CD4-positive, alpha-beta memory T cell (primary cell): Measurements from ENCODE around the gene EGFL7. TPM values are rescaled to one million over a fixed set of nuclear protein-coding genes. Genes with fewer than 3 reads are reported as not detected.
A peak's percentile ranks its signal among the peaks of the same experiment; 100 is the strongest.

Experiments used
- CTCF ChIA-PET: fragments of 350-600 bp; sonication (Branson Sonifier 250); formaldehyde crosslinking; loops from one replicate; lab custom pipeline; 2021; ENCODE audit warnings: inconsistent platforms; ENCODE audit not compliant: partially characterized antibody; lab: Charles Lee
- POLR2A ChIA-PET: fragments of 350-600 bp; sonication (Branson Sonifier 250); formaldehyde crosslinking; loops from one replicate; lab custom pipeline; 2021; ENCODE audit not compliant: partially characterized antibody; lab: Charles Lee
- DNase-seq, 5 donors: peaks; one replicate each; pipeline versions ENCODE4 v3.0.0 to v3.0.0-alpha.2; 2020 to 2022; ENCODE audit warnings: mixed read lengths in 1 of 5
- H3K27ac ChIP-seq: one replicate; pipeline ENCODE4 v1.7.0; 2013; ENCODE audit warnings: low read depth, low read length
- H3K27me3 ChIP-seq: 2 replicates; pipeline ENCODE4 v1.7.0; 2013; ENCODE audit warnings: mild to moderate bottlenecking, low read length, moderate library complexity; ENCODE audit not compliant: insufficient read depth
- H3K36me3 ChIP-seq: 2 replicates; pipeline ENCODE4 v1.7.0; 2013; ENCODE audit warnings: mild to moderate bottlenecking, low read length, moderate library complexity; ENCODE audit not compliant: insufficient read depth
- H3K4me1 ChIP-seq: 2 replicates; pipeline ENCODE4 v1.7.0; 2013; ENCODE audit warnings: mild to moderate bottlenecking, low read length, moderate library complexity; ENCODE audit not compliant: insufficient read depth
- H3K4me3 ChIP-seq, 2 donors: one replicate each; pipeline ENCODE4 v1.7.0; 2013; ENCODE audit warnings: low read length in 2 of 2, mild to moderate bottlenecking in 1 of 2
- H3K9me3 ChIP-seq, 2 donors: one replicate each; pipeline ENCODE4 v1.7.0; 2013; ENCODE audit warnings: low read length in 2 of 2, control low read depth in 1 of 2; ENCODE audit not compliant: control insufficient read depth in 1 of 2
- H3K27ac Mint-ChIP-seq, 7 donors: one replicate each; pipeline ENCODE4 v1.8.0; 2020 to 2021; ENCODE audit warnings: mixed read lengths in 7 of 7, mild to moderate bottlenecking in 6 of 7, inconsistent platforms in 3 of 7, moderate library complexity in 3 of 7
- H3K27me3 Mint-ChIP-seq, 2 donors: one replicate each; pipeline ENCODE4 v1.8.0; 2020 to 2021; ENCODE audit warnings: mixed read lengths in 2 of 2
- H3K36me3 Mint-ChIP-seq, 2 donors: one replicate each; pipeline ENCODE4 v1.8.0; 2020 to 2021; ENCODE audit warnings: mixed read lengths in 2 of 2, inconsistent platforms in 1 of 2, mild to moderate bottlenecking in 1 of 2
- H3K4me1 Mint-ChIP-seq, 4 donors: one replicate each; pipeline ENCODE4 v1.8.0; 2020 to 2021; ENCODE audit warnings: mixed read lengths in 4 of 4, mild to moderate bottlenecking in 1 of 4
- H3K4me3 Mint-ChIP-seq, 8 donors: one replicate each; pipeline ENCODE4 v1.8.0; 2020 to 2021; ENCODE audit warnings: mixed read lengths in 8 of 8, mild to moderate bottlenecking in 7 of 8, moderate library complexity in 6 of 8, inconsistent platforms in 3 of 8
- H3K9me3 Mint-ChIP-seq, 8 donors: one replicate each; pipeline ENCODE4 v1.8.0; 2020 to 2021; ENCODE audit warnings: mixed read lengths in 8 of 8, mild to moderate bottlenecking in 5 of 8, inconsistent platforms in 3 of 8, moderate library complexity in 1 of 8
- intact Hi-C: fragments of 100-400 bp; cut with micrococcal nuclease; formaldehyde crosslinking; loops from one replicate; pipeline ENCODE4 v1.15.1; 2023
- polyA plus RNA-seq, 2 donors: library from polyadenylated mRNA; unstranded; fragments of 300-500 nt; fragmentation: Illumina TruSeq; gene quantifications; one replicate each; pipeline ENCODE4 v1.2.3, GENCODE V29; 2021
- total RNA-seq, 2 experiments: library from RNA; stranded (reverse); gene quantifications; one replicate each; pipeline ENCODE4 v1.2.3, GENCODE V29; 2021

EGFL7 gene
- total and polyA plus RNA-seq, 4 experiments from 2014 or later: 0.64 TPM; not detected in 3

DNA sequence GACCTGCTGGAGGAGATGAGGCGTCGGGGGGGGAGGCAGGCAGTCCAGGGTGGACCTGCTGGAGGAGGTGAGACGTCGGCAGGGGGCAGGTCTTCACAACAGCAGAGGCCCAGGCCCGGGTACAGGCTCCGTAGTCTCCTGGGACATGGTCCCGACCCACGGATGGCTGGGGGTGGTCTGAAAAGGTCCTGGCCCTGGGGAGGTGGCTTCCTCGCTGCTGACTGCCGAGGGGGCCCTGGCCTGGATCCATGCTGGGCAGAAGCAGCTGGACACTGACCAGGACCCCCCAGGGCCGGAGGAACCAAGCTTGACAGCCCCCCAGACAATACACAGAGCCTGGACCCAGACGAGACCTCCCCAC, 8.5 kb downstream of the EGFL7 start:
- Mint-ChIP-seq H3K27ac (no peak overlapping the region), H3K4me3 (no peak overlapping the region), H3K9me3 (no peaks in the 10 kb centered on the region), H3K4me1 (no peaks in the 10 kb centered on the region), H3K27me3 (peaks cover 2 to 3% of the 10 kb centered on the region in 2 donors), H3K36me3 (peaks cover 0 to 3% of the 10 kb centered on the region in 2 donors)
- ChIA-PET CTCF (interaction anchor here (0.6 to 2.2 kb wide), 6 partner anchors 40 to 325 kb away, joined by 3 to 6 read pairs (median 4); no protein-coding TSS in a partner anchor), POLR2A (interaction anchor here (1.4 to 1.6 kb wide), 2 partner anchors 15 to 57 kb away, joined by 4 to 8 read pairs; no protein-coding TSS in a partner anchor)
- Histone ChIP-seq H3K4me3 (no peak overlapping the region), H3K36me3 (no peaks in the 10 kb centered on the region), H3K27ac (no peak overlapping the region), H3K27me3 (no peaks in the 10 kb centered on the region), H3K4me1 (no peaks in the 10 kb centered on the region), H3K9me3 (no peaks in the 10 kb centered on the region)
- intact Hi-C loops: no loop called here
- no peak for DNase-seq

DNA sequence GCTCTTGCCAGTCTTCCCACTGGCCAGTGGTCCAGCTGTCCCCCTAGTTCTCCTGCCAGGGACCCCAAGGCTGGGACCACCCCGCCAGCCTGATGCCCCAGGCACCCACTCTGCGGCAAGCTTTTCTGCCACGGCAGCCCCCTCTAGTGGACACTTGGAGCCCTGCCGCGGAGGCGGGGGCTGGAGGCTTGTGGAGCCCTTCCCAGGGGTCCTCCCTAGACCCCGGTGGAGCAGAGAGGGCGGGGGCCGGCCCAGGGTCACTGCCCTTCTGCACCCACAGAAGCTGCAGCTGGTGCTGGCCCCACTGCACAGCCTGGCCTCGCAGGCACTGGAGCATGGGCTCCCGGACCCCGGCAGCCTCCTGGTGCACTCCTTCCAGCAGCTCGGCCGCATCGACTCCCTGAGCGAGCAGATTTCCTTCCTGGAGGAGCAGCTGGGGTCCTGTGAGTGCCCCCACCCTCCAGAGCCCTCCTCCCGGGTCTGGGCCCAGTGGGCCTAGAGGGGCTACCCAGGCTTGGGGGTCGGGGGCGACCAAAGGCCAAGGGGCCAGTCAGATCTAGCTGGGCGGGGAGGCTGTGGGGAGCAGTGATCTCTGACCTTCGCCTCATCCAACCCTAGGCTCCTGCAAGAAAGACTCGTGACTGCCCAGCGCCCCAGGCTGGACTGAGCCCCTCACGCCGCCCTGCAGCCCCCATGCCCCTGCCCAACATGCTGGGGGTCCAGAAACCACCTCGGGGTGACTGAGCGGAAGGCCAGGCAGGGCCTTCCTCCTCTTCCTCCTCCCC, 9.1 kb downstream of the EGFL7 start:
- Mint-ChIP-seq H3K9me3 (no peaks in the 10 kb centered on the region), H3K4me1 (no peaks in the 10 kb centered on the region), H3K4me3 (no peak overlapping the region), H3K27ac (no peak overlapping the region), H3K36me3 (peaks cover 0 to 3% of the 10 kb centered on the region in 2 donors), H3K27me3 (peaks cover 2 to 3% of the 10 kb centered on the region in 2 donors)
- no peaks in the 10 kb centered on the region for H3K27me3 ChIP-seq
- DNase-seq: peak in 2 of 5 donors; percentile 27 to 35
- intact Hi-C loops: no loop called here
- no peaks in the 10 kb centered on the region for H3K9me3 ChIP-seq
- CTCF ChIA-PET: interaction anchor here (0.8 to 2.2 kb wide), 7 partner anchors 8 to 187 kb away, joined by 3 to 6 read pairs (median 5); no protein-coding TSS in a partner anchor
- POLR2A ChIA-PET: interaction anchor here (1.4 to 1.6 kb wide), 2 partner anchors 15 to 56 kb away, joined by 4 to 8 read pairs; no protein-coding TSS in a partner anchor
- H3K27ac ChIP-seq: no peak overlapping the region
- no peak overlapping the region for H3K4me3 ChIP-seq
- no peaks in the 10 kb centered on the region for H3K36me3 ChIP-seq
- H3K4me1 ChIP-seq: no peaks in the 10 kb centered on the region

DNA sequence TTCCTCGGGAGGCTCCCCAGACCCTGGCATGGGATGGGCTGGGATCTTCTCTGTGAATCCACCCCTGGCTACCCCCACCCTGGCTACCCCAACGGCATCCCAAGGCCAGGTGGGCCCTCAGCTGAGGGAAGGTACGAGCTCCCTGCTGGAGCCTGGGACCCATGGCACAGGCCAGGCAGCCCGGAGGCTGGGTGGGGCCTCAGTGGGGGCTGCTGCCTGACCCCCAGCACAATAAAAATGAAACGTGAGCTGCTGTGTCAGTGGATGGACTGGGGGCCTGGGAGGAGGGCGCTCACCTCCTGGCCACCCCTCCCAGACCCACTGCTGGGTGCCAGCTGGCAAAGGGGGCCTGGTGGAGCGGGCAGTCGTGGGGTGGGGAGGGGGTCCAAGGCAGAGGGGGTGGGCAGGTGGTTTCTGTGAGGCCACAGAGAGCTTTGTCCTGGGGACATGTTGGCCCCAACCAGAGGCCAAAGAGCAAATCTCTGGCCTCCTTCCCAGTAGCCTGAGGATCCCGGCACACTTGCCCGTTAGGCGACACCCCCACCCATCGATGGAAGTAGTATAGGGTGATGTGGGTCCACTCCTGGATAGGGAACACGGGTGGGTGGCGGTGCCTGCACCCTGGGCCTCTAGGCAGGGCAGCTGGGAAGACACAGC, 9.8 kb downstream of the EGFL7 start:
- CTCF ChIA-PET: interaction anchor here (0.8 to 2.2 kb wide), 7 partner anchors 8 to 188 kb away, joined by 3 to 6 read pairs (median 4); no protein-coding TSS in a partner anchor
- Mint-ChIP-seq H3K36me3 (peaks cover 0 to 5% of the 10 kb centered on the region in 2 donors), H3K27me3 (peaks cover 2 to 3% of the 10 kb centered on the region in 2 donors), H3K4me1 (no peaks in the 10 kb centered on the region), H3K27ac (no peak overlapping the region), H3K4me3 (no peak overlapping the region), H3K9me3 (no peaks in the 10 kb centered on the region)
- Histone ChIP-seq H3K4me3 (no peak overlapping the region), H3K36me3 (no peaks in the 10 kb centered on the region), H3K9me3 (no peaks in the 10 kb centered on the region), H3K27me3 (no peaks in the 10 kb centered on the region), H3K27ac (no peak overlapping the region), H3K4me1 (no peaks in the 10 kb centered on the region)
- DNase-seq: no peak
- POLR2A ChIA-PET: interaction anchor here (1.4 to 1.6 kb wide), 2 partner anchors 14 to 55 kb away, joined by 4 to 8 read pairs; no protein-coding TSS in a partner anchor
- intact Hi-C loops: no loop called here

DNA sequence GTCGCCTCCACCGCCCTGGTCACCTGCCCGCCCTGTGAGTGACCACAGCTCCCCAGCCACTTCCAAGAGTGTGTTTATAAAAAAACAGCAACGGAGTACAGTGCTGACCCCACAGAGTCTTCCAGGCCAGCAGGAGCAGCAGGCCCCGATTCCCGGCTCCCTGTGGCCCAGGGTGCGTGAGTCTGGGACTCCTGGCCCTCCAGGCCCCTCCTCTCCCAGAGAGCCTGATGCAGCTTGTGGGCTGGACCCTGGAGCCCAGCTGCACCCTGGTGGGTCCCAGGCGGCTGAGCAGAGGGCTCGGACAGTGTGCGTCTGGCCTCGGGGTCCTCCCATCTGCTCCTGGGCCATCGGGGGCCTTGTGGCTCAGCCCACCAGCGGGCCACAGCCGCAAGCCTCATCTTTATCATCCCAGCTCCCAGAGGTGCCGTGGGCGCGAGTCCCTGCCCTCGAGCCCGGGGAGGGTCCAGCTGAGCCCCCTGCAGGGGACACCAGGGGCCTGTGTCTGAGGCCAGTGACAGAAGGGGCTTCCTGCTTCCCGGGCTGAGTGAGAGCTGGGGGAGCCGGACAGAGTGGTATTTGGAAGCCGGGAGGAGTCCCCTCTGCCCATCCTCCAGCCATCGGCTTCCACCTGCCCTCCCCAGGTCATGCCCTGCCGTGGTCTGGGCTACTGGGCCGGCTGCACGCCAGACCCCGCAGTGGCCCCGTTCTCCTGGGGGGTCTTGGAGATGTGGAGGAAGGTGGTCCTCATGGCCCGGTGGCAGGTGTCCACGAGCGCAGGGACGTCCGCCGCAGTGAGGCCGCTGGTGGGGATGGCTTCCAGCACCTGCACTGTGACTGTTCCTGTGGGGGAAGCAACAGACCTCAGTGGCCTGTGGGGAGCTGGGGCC, 10.6 kb downstream of the EGFL7 start:
- no peaks in the 10 kb centered on the region for H3K9me3 Mint-ChIP-seq
- no peaks in the 10 kb centered on the region for H3K4me1 ChIP-seq

DNA sequence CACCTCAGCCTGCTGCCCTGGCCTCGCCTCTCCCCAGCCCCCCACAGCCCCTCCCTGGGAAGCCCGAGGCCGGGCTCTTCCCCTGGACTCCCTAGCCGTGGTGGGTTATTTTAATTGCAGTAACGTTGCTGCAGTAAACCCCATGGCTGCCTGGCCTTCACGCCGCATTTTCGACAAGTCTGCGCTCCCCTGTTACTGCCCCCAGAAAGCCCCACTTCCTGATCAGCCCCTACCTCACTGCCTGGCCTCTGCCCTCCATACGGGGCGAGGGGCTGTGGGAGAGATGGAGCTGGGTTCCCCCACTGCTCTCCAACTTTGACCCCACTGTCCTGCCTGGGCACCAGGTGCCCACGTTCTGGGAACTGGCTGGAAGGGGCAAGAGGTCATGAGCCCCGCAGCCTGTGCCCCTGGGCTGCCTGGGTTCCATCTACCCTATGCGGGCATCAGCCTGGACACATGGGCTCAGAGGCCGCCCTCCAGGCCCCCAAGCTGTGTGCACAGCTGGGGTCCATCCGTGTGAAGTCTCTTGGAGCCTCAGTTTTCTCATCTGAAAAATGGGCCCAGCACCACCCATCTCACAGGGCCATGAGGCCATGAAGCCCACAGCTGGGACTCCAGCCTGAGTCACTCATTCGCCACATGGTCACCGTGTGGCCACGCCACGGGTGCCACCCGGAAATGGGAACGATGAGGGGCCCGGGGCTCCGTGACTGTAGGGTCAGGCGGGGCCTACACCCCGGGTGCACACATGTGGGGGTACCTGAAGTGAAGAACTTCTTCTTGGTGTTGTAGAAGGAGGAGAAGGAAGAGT, 11.5 kb downstream of the EGFL7 start:
- intact Hi-C loops: no loop called here
- no peak for DNase-seq
- Mint-ChIP-seq H3K27me3 (no peaks in the 10 kb centered on the region), H3K9me3 (no peaks in the 10 kb centered on the region), H3K27ac (peak overlapping the region in 1 of 7 donors; percentile 57), H3K4me1 (peaks cover 0 to 4% (median 0%) of the 10 kb centered on the region in 4 donors), H3K4me3 (no peak overlapping the region), H3K36me3 (peaks cover 0 to 5% of the 10 kb centered on the region in 2 donors)
- ChIA-PET POLR2A (no interaction called here), CTCF (interaction anchor here (1.5 kb wide), 1 partner anchor 12 kb away, joined by 3 read pairs; no protein-coding TSS in a partner anchor)
- Histone ChIP-seq H3K4me3 (no peak overlapping the region), H3K27ac (no peak overlapping the region), H3K36me3 (no peaks in the 10 kb centered on the region), H3K9me3 (no peaks in the 10 kb centered on the region), H3K4me1 (no peaks in the 10 kb centered on the region), H3K27me3 (no peaks in the 10 kb centered on the region)

More for the DNA sequence above, 10.6 kb downstream of the EGFL7 start:
- no peaks in the 10 kb centered on the region for H3K4me1 Mint-ChIP-seq
- H3K36me3 ChIP-seq: no peaks in the 10 kb centered on the region
- no peak overlapping the region for H3K4me3 Mint-ChIP-seq
- ChIA-PET CTCF (interaction anchor here (0.8 to 2.2 kb wide), 5 partner anchors 8 to 188 kb away, joined by 3 to 6 read pairs (median 3); no protein-coding TSS in a partner anchor), POLR2A (no interaction called here)
- H3K9me3 ChIP-seq: no peaks in the 10 kb centered on the region
- no peak overlapping the region for H3K4me3 ChIP-seq
- H3K27me3 ChIP-seq: no peaks in the 10 kb centered on the region
- no peak overlapping the region for H3K27ac Mint-ChIP-seq
- no peak for DNase-seq
- H3K27ac ChIP-seq: no peak overlapping the region
- peaks cover 2 to 3% of the 10 kb centered on the region in 2 donors for H3K27me3 Mint-ChIP-seq
- H3K36me3 Mint-ChIP-seq: peaks cover 0 to 5% of the 10 kb centered on the region in 2 donors
- intact Hi-C loops: no loop called here

DNA sequence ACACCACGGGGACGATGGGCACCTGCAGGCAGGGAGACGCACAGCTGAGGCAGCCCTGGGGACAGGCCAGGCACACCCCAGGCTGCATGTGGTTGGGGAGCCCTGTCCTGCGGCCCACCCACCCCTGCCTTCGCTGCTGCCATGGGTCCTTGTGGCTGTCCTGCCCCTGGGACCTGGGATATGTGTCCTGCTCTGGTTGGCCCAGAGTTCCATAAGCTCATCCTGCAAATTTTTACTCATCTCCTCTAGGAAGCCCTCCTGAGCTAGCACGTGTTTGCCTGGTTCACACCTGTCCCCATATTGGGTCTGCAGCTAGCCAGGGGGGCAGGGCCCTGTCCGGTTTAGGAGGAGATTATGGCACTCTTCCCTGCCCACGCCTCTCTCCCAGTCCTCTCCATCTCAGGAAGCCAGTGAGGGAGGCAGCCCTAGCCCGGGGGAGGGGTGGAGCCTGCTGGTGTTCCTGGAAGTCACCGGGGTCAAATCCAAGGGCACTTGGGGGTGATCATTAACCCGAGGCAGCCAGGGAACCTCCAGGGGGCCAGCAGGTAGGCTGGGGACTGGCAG, 12.2 kb downstream of the EGFL7 start:
- intact Hi-C loops: no loop called here
- H3K36me3 ChIP-seq: no peaks in the 10 kb centered on the region
- no peak for DNase-seq
- Mint-ChIP-seq H3K9me3 (no peaks in the 10 kb centered on the region), H3K4me1 (peaks cover 0 to 6% (median 0%) of the 10 kb centered on the region in 4 donors), H3K27ac (no peak overlapping the region), H3K36me3 (peaks cover 0 to 5% of the 10 kb centered on the region in 2 donors), H3K4me3 (no peak overlapping the region), H3K27me3 (no peaks in the 10 kb centered on the region)
- POLR2A ChIA-PET: no interaction called here
- no peaks in the 10 kb centered on the region for H3K27me3 ChIP-seq
- CTCF ChIA-PET: no interaction called here
- H3K9me3 ChIP-seq: no peaks in the 10 kb centered on the region
- no peaks in the 10 kb centered on the region for H3K4me1 ChIP-seq
- no peak overlapping the region for H3K4me3 ChIP-seq
- no peak overlapping the region for H3K27ac ChIP-seq
